GM23248 (cell line): ENCODE measurements around the gene PSMC3IP.

Source experiments
- EZH2 ChIP-seq: fragments of 200-600 bp; sonication (generic); IDR thresholded peaks from 2 replicates; pipeline ENCODE4 v1.6.1; 2018; ENCODE audit warnings: antibody characterized with exemption, mild to moderate bottlenecking; ENCODE audit not compliant: insufficient read depth, poor library complexity, severe bottlenecking
- EZH2phosphoT487 ChIP-seq: fragments of 200-600 bp; sonication (generic); IDR thresholded peaks from 2 replicates; pipeline ENCODE4 v1.6.1; 2018; ENCODE audit warnings: antibody characterized with exemption, moderate library complexity, mild to moderate bottlenecking, low read depth; ENCODE audit not compliant: insufficient read depth

DNA sequence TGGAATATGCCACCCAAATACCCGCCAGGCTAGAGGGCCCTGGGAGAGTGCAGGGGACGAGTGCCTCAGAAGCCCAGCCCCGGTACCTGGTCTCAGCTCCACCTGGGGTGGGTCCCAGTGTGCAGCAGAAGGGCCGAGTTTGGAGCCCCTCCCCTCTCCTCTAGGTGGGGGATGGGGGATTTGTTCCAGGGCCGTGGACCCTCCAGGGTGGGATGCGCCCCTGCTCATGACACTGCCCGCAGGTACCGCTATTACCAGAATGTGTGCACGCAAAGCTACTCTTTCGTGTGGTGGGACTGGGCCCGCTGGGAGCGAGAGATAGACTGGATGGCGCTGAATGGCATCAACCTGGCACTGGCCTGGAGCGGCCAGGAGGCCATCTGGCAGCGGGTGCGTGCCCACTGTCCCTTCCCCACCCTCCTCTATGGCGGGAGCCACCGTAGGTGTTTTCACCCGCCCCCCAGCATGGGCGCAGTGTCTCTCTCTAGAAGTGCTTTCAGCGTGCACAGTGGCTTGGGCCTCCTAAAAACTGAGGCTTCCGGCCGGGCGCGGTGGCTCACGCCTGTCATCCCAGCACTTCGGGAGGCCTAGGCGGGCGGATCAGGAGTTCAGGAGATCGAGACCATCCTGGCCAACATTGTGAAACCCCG, 40.2 kb downstream of the PSMC3IP start:
- TF ChIP-seq EZH2 (no peak), EZH2phosphoT487 (no peak)
